Measurements from ENCODE around the gene CALHM2.

- no peak for TF ChIP-seq CTCF (IDR thresholded peaks at IDR 0.05; ENCODE audit: poor library complexity)
- no peak for TF ChIP-seq EZH2 (IDR thresholded peaks at IDR 0.05; ENCODE audit: borderline replicate concordance)
Observed at GRCh38 chr10:103427866-103428265, 24.3 kb downstream of the CALHM2 start.
